ENCODE data around the gene ACO1.

ACO1 gene

GRCh38 chr9:32419921-32420320 lies 35.5 kb downstream of the ACO1 start:
- DNase-seq (ENCODE audit: low read depth in 2 of 2), result no peak

DNA sequence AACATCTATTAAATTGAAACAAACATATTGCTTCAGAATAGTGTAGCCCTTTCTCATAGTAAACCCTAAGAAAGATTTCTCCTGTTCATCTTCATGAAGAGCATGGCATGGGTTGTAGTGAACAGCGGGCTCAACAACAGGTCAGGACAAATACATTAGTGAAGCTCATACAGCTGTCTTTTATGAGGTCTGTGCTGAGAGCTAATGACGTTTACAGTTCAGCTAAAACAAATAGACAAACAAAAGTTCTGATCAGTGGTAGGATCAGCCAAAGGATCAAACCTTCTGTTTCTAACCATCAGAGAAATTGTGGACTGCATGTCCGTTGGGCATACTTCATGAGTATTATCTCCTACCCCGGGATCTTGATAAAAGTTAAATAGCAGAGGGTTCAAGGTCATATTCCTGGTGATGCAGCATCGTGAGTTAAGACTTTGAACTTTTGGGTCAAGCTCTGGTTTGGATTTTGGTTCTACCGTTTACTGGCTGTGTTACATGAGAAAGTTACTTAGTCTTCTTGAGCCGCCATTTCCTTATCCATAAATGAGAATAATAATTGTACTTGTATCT lies 37.9 kb downstream of the ACO1 start:
- no peak for DNase-seq (ENCODE audit: low read depth in 2 of 2)

DNA sequence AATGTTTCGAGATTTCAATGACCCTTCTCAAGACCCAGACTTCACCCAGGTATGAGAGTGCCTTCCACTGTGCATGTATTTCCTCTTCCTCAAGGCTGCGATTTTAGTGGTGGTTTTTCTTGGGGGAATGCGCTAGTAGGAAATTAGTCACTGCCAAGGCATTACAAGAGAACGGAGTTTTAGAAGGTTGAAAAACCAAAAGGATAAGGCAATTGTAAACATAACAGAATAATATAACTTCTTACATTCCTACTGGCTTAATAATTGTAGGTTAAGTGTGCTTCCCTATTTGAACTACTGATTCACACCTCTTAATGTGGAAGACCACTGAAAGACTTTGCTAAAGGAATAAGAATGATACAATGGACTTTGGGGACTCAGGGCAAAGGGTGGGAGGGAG lies 38.9 kb downstream of the ACO1 start:
- DNase-seq (ENCODE audit: low read depth in 2 of 2), result no peak

GRCh38 chr9:32424616-32425015 lies 40.2 kb downstream of the ACO1 start:
- DNase-seq (ENCODE audit: low read depth in 2 of 2), result no peak

GRCh38 chr9:32426278-32426939 lies 42.0 kb downstream of the ACO1 start:
- DNase-seq (ENCODE audit: low read depth in 2 of 2), result no peak

DNA sequence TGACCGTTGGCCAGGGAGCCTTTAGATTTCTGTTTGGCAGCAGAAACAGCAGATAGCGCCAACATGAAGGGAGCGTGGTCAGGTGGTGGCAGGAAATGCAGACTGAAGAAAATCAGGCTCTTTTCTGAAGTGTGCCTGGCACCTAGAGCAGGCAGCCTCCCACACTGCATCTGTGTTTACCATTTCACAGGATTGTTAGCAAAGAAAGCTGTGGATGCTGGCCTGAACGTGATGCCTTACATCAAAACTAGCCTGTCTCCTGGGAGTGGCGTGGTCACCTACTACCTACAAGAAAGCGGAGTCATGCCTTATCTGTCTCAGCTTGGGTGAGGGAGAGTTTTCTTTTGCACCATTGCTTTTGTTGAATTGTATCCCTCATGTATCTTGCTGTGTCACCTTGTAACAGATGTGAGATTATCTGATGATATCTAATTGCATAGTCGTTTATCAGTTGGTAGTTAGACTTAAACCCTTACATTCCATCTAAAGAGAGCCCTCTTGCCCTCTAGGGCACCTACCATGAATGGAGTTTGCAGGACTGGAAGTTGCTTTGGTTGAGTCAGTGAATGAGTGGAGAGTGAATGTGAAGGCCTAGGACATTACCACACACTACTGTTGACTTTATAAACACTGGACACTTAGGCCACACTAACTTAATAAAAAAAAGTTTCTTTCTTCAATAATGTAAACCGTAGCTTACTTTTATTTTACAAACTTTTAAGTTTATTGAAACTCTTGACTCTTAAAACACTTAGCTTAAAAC lies 42.8 kb downstream of the ACO1 start:
- no peak for DNase-seq (ENCODE audit: low read depth in 2 of 2)

GRCh38 chr9:32430720-32431119 lies 46.3 kb downstream of the ACO1 start:
- DNase-seq (ENCODE audit: low read depth in 2 of 2), result no peak

- DNase-seq (ENCODE audit: low read depth in 2 of 2), result no peak
These were observed 46.8 kb downstream of the ACO1 start for GRCh38 chr9:32431196-32431595.

- DNase-seq (ENCODE audit: low read depth in 2 of 2), result peak; percentile 1 to 4
These were observed 47.6 kb downstream of the ACO1 start for GRCh38 chr9:32431940-32432555.

GRCh38 chr9:32434892-32435291 lies 50.4 kb downstream of the ACO1 start:
- no peak for DNase-seq (ENCODE audit: low read depth in 2 of 2)

- DNase-seq (ENCODE audit: low read depth in 2 of 2), result no peak
These were observed 57.2 kb downstream of the ACO1 start for GRCh38 chr9:32441678-32442077.

GRCh38 chr9:32442433-32442832 lies 58.0 kb downstream of the ACO1 start:
- DNase-seq (ENCODE audit: low read depth in 2 of 2), result no peak

DNA sequence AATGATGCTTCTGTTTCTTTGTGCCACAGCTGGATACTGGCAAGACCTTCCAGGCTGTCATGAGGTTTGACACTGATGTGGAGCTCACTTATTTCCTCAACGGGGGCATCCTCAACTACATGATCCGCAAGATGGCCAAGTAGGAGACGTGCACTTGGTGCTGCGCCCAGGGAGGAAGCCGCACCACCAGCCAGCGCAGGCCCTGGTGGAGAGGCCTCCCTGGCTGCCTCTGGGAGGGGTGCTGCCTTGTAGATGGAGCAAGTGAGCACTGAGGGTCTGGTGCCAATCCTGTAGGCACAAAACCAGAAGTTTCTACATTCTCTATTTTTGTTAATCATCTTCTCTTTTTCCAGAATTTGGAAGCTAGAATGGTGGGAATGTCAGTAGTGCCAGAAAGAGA lies 65.5 kb downstream of the ACO1 start:
- DNase-seq (ENCODE audit: low read depth in 2 of 2), result no peak

- DNase-seq (ENCODE audit: low read depth in 2 of 2), result no peak
These were observed 69.8 kb downstream of the ACO1 start for GRCh38 chr9:32454280-32454679.

GRCh38 chr9:32455738-32456137 lies 71.3 kb downstream of the ACO1 start:
- DNase-seq (ENCODE audit: low read depth in 2 of 2), result no peak

DNA sequence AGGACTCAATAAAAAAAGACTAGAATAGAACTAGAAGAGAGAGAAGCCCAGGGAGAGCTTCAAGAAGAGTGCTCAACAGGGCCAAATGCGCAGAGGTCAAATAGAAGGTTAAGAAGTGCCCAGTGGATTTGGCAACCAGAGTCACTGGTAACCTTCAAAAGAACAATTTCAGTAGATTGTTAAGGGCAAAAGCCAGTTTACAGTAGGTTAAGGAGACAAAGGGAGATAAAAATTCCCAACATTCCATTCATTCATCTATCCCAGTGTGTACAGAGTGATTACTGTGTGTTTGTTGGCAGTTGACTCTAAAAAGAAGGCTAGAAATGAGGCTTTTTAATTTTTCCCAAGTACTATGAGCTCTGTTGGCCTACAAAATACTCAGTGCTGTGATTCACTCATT lies 72.1 kb downstream of the ACO1 start:
- no peak for DNase-seq (ENCODE audit: low read depth in 2 of 2)

DNA sequence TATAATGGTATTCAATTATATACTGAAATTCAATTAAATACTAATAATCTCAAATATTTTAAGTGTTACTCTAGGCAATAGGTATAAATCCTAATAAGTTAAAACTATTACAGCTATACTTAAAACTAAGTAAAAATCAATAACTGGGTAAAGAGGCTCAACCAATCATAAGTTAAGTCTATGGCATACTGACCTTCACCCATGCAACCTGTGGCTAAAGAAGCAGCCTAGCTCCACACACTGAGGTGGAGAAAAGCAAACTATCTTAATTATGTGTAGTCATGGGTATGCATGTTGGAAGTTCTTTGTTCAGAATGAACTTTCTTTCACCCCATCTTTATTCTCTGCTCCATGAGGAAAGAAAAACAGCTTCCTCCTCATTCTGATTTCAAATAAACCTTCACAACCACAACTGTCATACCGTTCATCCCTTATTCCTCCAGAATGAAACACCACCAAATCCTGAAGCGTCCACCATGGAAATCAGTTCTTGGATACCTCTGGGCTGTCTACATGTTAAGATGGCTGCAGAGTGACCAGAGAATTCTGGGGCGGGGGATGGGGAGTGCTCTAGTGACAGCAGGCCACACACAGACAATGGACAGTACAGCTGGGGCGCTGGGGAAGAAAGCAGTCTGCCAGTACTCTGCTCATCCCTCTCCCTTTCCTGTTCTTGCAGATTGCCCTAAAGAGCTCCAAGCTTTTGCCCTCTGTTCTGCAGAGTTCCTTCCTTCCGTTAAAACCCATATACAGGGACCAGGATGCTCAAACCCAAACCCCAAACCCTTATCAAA lies 79.3 kb downstream of the ACO1 start:
- DNase-seq (ENCODE audit: low read depth in 2 of 2), result no peak

DNA sequence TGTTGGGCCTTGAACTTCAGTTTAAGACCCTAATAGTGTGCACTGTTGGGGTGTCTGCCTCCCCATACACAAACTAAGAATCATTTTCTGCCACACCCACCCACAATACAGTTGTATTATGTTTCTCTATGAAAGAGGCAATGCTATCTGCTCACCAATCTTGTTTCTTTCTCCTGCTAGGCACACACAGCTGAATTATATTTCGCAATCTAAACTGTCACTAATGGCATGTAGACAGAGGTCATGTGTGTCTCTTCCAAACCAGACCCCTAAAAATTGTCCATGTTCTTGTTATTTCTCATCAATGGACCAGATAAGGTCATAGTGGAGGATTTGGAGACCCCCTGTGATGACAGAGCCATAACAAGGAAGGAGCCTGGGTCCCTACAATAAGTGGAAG lies 84.3 kb downstream of the ACO1 start:
- DNase-seq (ENCODE audit: low read depth in 2 of 2), result no peak

DNA sequence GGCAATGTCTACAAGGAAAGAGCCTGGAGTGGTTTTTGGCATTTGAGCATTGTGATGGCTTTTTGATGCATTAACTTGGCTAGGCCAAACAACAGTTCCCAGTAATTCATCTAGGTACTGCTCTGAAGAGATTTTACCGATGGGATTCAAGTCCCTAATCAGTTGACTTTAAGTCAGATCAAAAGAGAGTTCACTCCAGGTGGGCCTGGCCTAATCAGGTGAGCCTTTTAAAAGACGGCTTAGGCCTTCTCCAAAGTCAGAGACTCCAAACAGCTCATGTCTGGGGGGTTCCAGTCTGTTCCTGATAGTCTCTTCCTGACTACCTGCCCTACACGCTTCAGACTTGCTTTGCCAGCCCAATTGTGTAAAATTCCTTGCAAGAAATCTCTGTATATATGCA lies 87.9 kb downstream of the ACO1 start:
- no peak for DNase-seq (ENCODE audit: low read depth in 2 of 2)

- DNase-seq (ENCODE audit: low read depth in 2 of 2), result no peak
These were observed 98.9 kb downstream of the ACO1 start for GRCh38 chr9:32483343-32483742.

DNA sequence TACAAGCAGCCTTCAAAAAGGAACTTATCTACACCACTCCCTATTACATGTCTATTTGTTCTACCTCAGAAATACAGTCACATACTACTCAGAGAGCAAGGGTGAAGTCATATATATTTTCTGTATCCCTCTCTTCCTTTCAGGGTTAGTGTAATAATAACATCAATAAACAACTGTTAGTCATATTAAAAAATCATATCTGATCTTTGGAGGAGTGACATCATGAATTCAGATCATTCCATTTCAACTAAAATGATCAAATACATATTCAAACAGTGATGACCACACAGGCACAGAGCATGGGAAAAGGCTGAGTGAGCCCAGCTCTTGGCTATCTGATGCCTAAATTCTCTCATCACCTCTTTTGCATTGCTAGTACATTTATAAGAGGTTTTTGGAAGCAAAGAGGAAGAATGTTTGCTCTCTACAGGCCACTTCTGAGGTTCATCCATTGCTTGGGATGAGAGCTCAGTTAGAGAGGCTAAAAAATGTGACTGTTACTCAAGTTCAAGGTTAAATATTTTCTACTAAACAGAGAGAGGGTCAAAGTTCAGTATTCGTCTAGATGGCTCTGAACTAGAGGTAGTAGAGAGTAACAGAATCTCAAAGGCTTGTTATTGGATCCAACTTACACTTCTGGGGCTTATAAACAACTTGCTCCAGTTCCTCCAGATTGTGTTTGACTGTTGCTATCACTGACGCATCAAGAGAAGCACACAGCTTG lies 102.6 kb downstream of the ACO1 start:
- DNase-seq (ENCODE audit: low read depth in 2 of 2), result no peak

Measured in stimulated activated CD8-positive, alpha-beta memory T cell treated with anti-CD3 and anti-CD28 coated beads, Interleukin-2, amount 100 ng/mL, for 48 hours (primary cell).